Heart left ventricle (tissue), 16 donors: Measurements from ENCODE around the gene MECP2. TPM values are rescaled to one million over a fixed set of nuclear protein-coding genes. Genes with fewer than 3 reads are reported as not detected.

Experiments
- ATAC-seq, 4 donors: fragments of 200-7000 bp; cut with Tn5 transposase; one replicate each; pipeline ENCODE4 v1.9.1; 2020 to 2022; ENCODE audit warnings: moderate library complexity in 4 of 4, mild to moderate bottlenecking in 3 of 4, moderate number of reproducible peaks in 1 of 4
- DNase-seq, 5 donors: peaks; one replicate each; pipeline ENCODE4 v3.0.0-alpha.2; 2020
- H3K27ac ChIP-seq, 12 donors: fragments of 200-600 bp; sonication (generic) in 4 of 12; one replicate each; pipeline versions ENCODE4 v1.5.0 to v1.8.0; 2016 to 2022; ENCODE audit warnings: mild to moderate bottlenecking in 2 of 12
- H3K27me3 ChIP-seq, 9 donors: fragments of 200-600 bp; sonication (generic) in 2 of 9; one replicate each; pipeline versions ENCODE4 v1.5.1 to v1.8.0; 2016 to 2022; ENCODE audit warnings: mild to moderate bottlenecking in 3 of 9
- H3K36me3 ChIP-seq, 9 donors: fragments of 200-600 bp; sonication (generic) in 2 of 9; one replicate each; pipeline versions ENCODE4 v1.5.0 to v1.8.0; 2018 to 2022; ENCODE audit warnings: mild to moderate bottlenecking in 2 of 9
- H3K4me1 ChIP-seq, 12 donors: fragments of 200-600 bp; sonication (generic) in 4 of 12; one replicate each; pipeline versions ENCODE4 v1.5.0 to v1.8.0; 2016 to 2022; ENCODE audit warnings: mild to moderate bottlenecking in 3 of 12
- H3K4me3 ChIP-seq, 12 donors: fragments of 200-600 bp; sonication (generic) in 4 of 12; one replicate each; pipeline versions ENCODE4 v1.5.0 to v1.8.0; 2017 to 2022; ENCODE audit warnings: mild to moderate bottlenecking in 9 of 12, moderate library complexity in 4 of 12
- H3K9me3 ChIP-seq, 12 donors: fragments of 200-600 bp; sonication (generic) in 4 of 12; one replicate each; pipeline versions ENCODE4 v1.5.0 to v1.8.0; 2016 to 2022; ENCODE audit warnings: mild to moderate bottlenecking in 1 of 12
- POLR2A ChIP-seq, 2 donors: fragments of 450-650 bp; IDR thresholded peaks; one replicate each; pipeline ENCODE4 v1.6.1; 2017; ENCODE audit warnings: antibody characterized with exemption in 2 of 2, mild to moderate bottlenecking in 2 of 2, moderate library complexity in 2 of 2
- WGBS, 4 donors: extraction: QIAGEN DNeasy Blood & Tissue Kit in 2 of 4; methylation state at CpG; one replicate each; pipeline versions ENCODE4 v1.1.5 to v1.1.7; 2013 to 2018; 5-methylcytosine and 5-hydroxymethylcytosine counted together
- intact Hi-C, 10 donors: fragments of 100-400 bp; cut with DNase I; formaldehyde crosslinking; loops; one replicate each; pipeline versions ENCODE4 v1.11.1 to v1.14.2; 2022
- polyA plus RNA-seq, 2 donors: library from polyadenylated mRNA; stranded (reverse); fragments of 200-250 nt; gene quantifications; one replicate each; pipeline ENCODE4 v1.2.3, GENCODE V29; 2013
- total RNA-seq, 9 donors: library from RNA; depleted of rRNA in 2 of 9; stranded (reverse); fragments of >200 nt in 2 of 9; fragmentation: NEBNext Ultra II Directional in 3 of 9; extraction: Animal tissue kit (Norgen Biotek cat#: 25700) in 3 of 9; gene quantifications; one replicate each; pipeline versions ENCODE4 v1.1.0 to v1.2.4, GENCODE V29; 2016 to 2023
- TF ChIP-seq, protein P1 (sequence below), 12 donors: fragments of 200-600 bp; sonication (generic) in 4 of 12; IDR thresholded peaks; one replicate each; pipeline versions ENCODE4 v1.5.0 to v1.8.0; 2018 to 2022; ENCODE audit warnings: antibody characterized with exemption in 12 of 12, mild to moderate bottlenecking in 5 of 12
- donor health status: ischemic (EF 13 %, LVEDD 7.1; RV severe dilation, severe dysfunction).
- donor health status: healthy with polysubstance abuse.
- donor health status: DM: no; HTN: yes; CAD: no.
- donor health status: DM: no; HTN: no; CAD: no.
- donor health status: ischemic (EF 25% LVEDD 6.9; RV normal size, moderate dysfunction).
- donor health status: ischemic (EF 25% LVEDD 5.7; RV mildly dilated, moderate dysfunction).
- donor health status: healthy.
- donor health status: DM: yes; HTN: yes; CAD: no.
- donor health status: ischemic (EF 35%, LVEDD 5.7; RV mildly dilated, moderate dysfunction).
- donor health status: nonischemic (EF 11% LVEDD 7.7; RV severe dilation, severe dysfunction).
- donor health status: DM: yes; HTN: yes; CAD: no.
- donor health status: PGD.
- donor health status: ischemic (EF 29% LVEDD 5.4; RV normal size, mild dysfunction).
- donor health status: nonischemic (EF 23%, LVEDD 6.1; RV moderate dilation, normal function).

MECP2 gene
- total and polyA plus RNA-seq, 11 donors = 22.7 to 83.3 (median 33.6) TPM

DNA sequence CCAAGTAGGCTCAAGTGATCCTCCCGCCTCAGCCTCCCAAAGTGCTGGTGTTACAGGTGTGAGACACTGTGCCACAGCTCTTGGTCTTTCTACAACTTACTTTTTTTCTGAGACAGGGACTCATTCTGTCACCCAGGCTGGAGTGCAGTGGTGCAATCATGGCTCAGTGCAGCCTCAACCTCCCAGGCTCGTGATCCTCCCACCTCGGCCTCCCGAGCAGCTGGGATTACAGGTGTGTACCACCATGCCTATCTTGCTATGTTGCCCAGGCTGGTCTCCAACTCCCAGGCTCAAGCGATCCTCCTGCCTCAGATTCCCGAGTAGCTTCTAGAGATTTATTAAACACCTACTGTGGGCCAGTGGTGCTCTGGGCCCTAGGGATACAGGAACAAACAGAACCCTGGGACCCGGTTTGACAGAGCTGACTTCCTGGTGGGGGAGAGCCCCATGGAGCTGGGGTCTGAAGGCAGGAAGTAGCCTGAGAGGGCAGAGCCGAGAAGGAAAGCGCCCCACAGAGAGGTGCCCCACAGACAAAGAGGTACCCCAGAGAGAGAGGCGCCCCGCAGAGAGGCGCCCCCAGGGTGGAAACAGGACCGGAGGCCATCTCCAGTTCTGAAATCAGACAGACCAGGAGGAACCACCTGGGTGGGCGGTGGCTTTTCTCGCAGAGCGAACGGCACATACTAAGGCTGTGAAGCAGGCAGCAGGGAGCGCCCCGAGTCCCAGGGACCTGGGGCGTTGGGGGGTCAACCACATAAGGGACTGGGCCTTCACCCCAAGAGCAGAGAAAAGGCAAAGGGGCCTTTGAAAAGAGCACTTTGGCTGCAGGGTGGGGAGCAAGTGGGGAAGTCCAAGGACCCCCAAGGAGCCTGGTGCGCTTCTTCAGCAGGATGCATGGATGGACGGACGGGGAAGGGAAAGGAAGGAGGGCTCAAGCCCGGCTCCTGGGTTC lies 82.8 kb downstream of the MECP2 start:
- Histone ChIP-seq H3K27me3 (peaks cover 0 to 37% (median 0%) of the 10 kb centered on the region in 9 donors), H3K9me3 (no peaks in the 10 kb centered on the region), H3K36me3 (peaks cover 0 to 62% (median 3%) of the 10 kb centered on the region in 9 donors), H3K4me1 (peaks cover 0 to 16% (median 1%) of the 10 kb centered on the region in 12 donors), H3K27ac (no peak overlapping the region), H3K4me3 (no peak overlapping the region)
- no peak for DNase-seq
- intact Hi-C loops = loop anchor here in 7 of 10 donors (5.0 kb wide), 3 partner anchors 33 to 43 kb away; no protein-coding TSS in a partner anchor
- WGBS, 4 donors = 89 to 91% (median 90%) methylated on average over 24 of the region's 24 CpGs
- ATAC-seq = no peak
- no peak for TF ChIP-seq POLR2A (IDR thresholded peaks at IDR 0.05)
- TF ChIP-seq, protein P1, sequence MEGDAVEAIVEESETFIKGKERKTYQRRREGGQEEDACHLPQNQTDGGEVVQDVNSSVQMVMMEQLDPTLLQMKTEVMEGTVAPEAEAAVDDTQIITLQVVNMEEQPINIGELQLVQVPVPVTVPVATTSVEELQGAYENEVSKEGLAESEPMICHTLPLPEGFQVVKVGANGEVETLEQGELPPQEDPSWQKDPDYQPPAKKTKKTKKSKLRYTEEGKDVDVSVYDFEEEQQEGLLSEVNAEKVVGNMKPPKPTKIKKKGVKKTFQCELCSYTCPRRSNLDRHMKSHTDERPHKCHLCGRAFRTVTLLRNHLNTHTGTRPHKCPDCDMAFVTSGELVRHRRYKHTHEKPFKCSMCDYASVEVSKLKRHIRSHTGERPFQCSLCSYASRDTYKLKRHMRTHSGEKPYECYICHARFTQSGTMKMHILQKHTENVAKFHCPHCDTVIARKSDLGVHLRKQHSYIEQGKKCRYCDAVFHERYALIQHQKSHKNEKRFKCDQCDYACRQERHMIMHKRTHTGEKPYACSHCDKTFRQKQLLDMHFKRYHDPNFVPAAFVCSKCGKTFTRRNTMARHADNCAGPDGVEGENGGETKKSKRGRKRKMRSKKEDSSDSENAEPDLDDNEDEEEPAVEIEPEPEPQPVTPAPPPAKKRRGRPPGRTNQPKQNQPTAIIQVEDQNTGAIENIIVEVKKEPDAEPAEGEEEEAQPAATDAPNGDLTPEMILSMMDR (IDR thresholded peaks at IDR 0.05) = no peak

- Histone ChIP-seq H3K36me3 (peaks cover 0 to 62% (median 3%) of the 10 kb centered on the region in 9 donors), H3K27ac (no peak overlapping the region), H3K4me1 (peaks cover 0 to 13% (median under 1%) of the 10 kb centered on the region in 12 donors), H3K27me3 (peaks cover 0 to 35% (median 0%) of the 10 kb centered on the region in 9 donors), H3K4me3 (no peak overlapping the region), H3K9me3 (no peaks in the 10 kb centered on the region)
- TF ChIP-seq, protein P1 (IDR thresholded peaks at IDR 0.05) = peak; percentile 73 to 97 (median 80)
- TF ChIP-seq POLR2A (IDR thresholded peaks at IDR 0.05) = no peak
- intact Hi-C loops = loop anchor here in 5 of 10 donors (5.0 kb wide), 2 partner anchors 34 to 39 kb away; no protein-coding TSS in a partner anchor
- peak in 1 of 5 donors; percentile 65 for DNase-seq
- WGBS, 4 donors = 40 to 53% (median 43%) methylated on average over 16 to 20 of the region's 20 CpGs
- ATAC-seq = peak in 3 of 4 donors; percentile 47 to 75 (median 69)
Observed at GRCh38 chrX:154013614-154014360, 83.7 kb downstream of the MECP2 start.

DNA sequence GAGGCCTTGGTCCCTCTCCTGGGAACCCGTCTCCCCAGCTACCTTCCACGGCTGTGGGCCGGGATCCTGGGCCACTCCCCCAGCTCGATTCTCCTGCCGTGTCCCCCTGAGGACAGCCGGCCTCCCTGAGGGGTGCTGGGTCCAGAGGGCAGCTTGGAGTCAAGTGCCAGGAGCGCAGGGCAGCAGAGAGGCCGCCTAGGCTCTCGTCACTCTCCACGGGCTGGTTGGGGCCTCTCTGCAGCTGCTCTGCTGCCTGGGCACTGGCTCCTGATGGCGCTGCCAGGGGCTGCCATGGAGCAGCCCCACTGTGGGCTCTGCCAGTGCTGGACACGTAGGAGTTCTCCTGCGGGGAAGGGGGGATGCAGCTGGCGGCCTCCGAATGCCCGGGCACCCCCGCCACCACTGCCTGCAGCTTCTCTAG lies 84.5 kb downstream of the MECP2 start:
- ATAC-seq (no peak), DNase-seq (no peak)
- no peak overlapping the region for H3K27ac ChIP-seq
- no peaks in the 10 kb centered on the region for H3K9me3 ChIP-seq
- intact Hi-C loops = loop anchor here in 5 of 10 donors (5.0 kb wide), 2 partner anchors 34 to 39 kb away; no protein-coding TSS in a partner anchor
- WGBS, 4 donors = 78 to 83% (median 81%) methylated on average over 10 to 17 of the region's 17 CpGs
- peaks cover 0 to 60% (median 0%) of the 10 kb centered on the region in 9 donors for H3K36me3 ChIP-seq
- H3K27me3 ChIP-seq = peaks cover 0 to 35% (median 0%) of the 10 kb centered on the region in 9 donors
- no peak overlapping the region for H3K4me3 ChIP-seq
- TF ChIP-seq, protein P1 (IDR thresholded peaks at IDR 0.05) = no peak
- TF ChIP-seq POLR2A (IDR thresholded peaks at IDR 0.05) = no peak
- H3K4me1 ChIP-seq = peaks cover 0 to 10% (median 0%) of the 10 kb centered on the region in 12 donors
